ENCODE measurements around the gene S1PR3. TPM values are rescaled to one million over a fixed set of nuclear protein-coding genes. Genes with fewer than 3 reads are reported as not detected.

The S1PR3 gene
- total RNA-seq, 1 donor from 2014 or later, result 11.8 TPM

DNA sequence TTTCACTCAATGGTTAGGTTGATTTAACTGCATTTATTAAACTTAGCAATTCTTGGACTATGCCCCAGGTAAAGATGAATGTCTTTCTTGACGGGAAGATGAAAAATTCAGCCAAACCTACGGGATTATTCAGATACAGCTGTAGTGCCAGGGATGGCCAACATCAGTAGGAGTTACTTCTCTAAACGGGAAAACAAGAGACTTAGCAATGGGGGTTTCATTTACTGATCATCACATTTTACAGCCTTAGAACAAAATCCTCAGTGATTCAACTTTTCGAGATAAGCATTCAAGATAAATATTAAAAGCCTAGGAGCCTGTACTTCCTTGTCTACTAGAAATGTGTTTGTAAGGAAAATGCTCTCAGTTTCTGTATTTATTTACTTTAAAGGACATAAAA lies 46.1 kb downstream of the S1PR3 start:
- peak; percentile 89 for DNase-seq (ENCODE audit: low spot score)

DNA sequence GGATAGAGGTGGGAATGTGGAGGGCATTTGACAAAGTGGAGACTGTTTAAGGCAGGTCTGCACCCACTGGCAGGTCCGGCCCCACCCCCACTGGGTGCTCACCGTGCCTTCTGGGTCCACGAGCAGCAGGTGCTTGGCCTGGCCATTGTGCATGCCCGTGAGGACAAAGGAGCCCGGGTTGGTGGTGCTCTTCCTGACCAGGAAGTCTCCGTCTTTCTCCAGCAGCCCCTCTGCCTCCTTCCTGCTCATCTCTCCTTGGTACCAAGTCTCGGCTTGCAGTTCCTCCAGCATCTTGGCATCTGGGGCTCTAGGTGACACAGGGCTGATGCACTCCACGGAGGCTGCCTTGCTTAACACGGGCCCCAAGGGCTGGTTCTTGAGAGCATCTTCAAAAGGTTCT lies 46.6 kb downstream of the S1PR3 start:
- no peak for DNase-seq (ENCODE audit: low spot score)

DNA sequence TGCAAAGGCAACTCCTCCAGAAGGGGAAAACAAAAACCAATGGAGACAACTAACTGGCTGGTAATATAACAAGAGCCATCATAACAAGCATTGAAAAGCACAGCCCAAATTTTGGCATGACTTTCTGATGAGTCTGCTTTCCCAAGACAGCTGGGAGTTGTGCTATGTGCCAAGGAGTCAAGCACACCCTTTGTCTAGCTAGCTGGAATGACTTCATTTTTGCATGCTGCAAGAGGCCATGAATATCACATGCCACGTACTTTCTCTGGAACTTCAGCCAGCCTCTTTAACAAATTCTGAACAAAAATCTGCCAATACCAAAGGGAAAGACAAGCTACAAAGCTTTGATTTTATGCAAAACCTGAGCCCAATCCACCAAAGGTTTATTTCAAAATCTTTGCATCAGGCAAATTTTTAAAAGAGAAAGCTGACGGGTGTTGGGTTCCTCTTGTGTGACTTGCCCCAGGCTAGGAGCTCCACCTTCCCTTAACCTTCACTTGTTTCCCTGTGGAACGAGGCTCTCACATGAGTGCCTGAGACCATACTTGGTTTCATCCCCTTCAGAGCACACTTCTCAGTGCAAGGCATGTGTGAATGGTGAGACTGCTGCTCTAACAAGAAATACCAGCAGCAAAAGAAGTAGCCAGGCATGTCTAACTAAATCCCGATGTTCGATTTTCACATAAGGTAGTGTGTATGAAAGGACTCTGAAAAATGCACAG lies 47.3 kb downstream of the S1PR3 start:
- DNase-seq (ENCODE audit: low spot score), result peak; percentile 79

DNA sequence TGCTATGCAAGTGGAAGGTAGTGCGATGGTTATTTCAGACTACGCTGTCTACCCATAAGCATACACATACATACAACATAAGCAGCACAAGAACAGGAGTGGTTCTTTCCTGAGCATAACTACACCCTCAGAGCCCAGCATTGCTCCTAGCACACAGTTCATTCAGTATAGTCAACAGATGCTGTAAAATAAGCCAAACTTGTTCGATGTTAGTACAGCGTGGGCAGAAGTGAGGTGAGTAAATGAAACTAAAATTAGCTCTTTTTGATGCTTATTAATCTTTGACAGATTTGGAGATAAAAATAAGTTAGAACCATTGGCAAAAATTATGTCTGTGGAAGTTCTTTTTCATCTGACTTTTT lies 47.8 kb downstream of the S1PR3 start:
- DNase-seq (ENCODE audit: low spot score), result no peak

DNA sequence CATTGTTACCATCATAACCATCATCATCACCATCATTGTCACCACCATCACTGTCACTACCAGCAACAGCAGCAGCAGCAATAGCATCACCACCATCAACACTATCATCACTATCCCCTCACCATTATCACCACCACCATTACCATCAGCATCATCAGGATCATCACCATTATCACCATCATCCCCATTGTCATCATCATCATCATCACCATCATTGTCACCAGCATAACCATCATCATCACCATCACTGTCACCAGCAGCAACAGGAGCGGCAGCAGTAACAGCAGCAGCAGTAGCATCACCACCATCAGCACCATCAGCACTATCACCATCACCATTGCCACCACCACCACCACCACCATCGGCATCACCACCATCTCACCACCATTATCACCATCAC lies 48.4 kb downstream of the S1PR3 start:
- no peak for DNase-seq (ENCODE audit: low spot score)

DNA sequence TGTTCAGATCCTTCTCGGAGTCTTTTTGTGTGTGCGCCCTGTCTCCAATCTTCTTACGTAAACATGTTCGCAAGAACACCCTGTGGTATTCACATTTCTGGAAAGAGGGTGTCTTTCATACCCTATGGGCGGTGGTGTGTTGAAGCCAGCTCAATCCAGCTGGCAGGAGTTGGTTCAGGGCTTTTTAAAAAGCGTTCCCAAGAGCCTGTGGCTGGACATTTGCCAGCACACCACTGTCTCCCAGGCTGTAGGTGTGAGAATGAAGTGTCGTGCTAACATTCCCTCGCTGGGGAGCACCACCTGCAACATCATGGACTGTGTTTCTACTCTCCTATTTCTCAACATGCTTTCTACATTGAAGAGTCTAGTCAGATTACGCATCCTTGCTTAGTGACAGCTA lies 51.7 kb downstream of the S1PR3 start:
- DNase-seq (ENCODE audit: low spot score), result no peak

DNA sequence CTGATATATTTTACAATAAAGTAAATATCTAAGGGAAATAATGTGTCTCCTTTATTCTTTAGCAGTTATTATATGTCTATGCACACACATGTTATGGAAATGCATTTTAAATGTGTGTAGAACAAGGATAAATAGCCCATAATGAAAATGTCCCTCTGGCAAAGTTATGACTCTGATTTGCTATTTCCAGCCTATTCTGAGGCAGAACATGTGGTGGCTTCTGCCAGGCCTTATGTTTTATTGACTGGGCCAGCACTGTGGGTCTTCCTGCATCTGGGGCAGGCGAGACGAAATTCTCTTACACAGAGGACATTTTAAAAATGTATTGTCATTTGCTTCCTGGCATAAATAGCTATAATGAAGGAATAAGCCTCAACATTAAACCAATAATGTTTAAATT lies 52.8 kb downstream of the S1PR3 start:
- no peak for DNase-seq (ENCODE audit: low spot score)

DNA sequence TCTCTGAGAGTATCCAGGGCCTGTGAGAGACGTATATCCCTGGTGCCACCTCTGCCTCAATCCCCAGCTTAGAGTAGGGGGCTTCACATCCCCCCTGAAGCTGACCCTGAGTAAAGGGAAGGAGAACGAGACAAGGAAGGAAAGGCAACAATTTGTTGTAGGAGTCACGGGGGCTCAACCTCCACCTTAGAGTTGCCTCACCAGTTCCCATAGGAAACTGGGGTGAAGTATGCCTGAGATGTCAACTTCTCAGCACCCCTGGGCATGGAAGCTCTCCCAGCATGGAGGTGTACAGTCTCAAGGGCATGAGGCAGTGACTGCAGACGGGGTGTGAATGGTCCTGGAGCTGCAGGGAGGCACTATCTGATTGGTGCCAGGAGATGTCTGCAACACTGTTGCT lies 53.6 kb downstream of the S1PR3 start:
- DNase-seq (ENCODE audit: low spot score), result no peak

DNA sequence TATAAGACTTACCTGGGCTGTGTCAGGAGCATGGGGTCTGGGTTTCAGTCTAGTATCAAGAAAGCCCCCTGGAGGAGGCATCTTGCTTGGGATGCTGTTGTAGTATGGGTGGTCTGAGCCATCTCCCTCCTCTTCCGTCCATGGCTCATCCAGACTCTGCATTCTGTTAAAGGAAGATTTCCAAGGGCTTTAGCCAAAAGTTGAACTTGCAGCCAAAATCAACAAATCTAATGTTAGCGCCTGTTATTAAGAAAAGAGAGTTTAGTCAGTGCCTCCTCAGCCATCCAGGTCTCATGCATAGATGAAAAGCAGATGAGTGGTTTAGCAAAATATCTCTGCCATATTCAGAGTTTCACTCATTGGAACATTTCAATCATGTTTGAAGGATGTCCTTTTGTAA lies 55.6 kb downstream of the S1PR3 start:
- peak; percentile 81 for DNase-seq (ENCODE audit: low spot score)

DNA sequence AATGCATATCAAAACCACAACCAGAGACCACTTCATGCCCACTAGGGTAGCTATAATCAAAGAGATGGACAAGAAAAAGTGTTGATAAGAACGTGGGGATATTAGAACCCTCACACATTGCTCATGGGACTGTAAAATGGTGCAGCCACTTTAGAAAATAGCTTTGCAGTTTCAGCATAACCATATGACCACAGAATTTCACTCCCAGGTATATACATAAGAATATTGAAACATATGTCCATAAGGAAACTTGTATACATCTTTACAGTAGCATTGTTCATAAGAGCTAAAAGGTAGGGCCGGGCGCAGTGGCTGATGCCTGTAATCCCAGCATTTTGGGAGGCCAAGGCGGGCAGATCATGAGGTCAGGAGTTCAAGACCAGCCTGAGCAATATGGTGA lies 56.4 kb downstream of the S1PR3 start:
- DNase-seq (ENCODE audit: low spot score), result no peak

DNA sequence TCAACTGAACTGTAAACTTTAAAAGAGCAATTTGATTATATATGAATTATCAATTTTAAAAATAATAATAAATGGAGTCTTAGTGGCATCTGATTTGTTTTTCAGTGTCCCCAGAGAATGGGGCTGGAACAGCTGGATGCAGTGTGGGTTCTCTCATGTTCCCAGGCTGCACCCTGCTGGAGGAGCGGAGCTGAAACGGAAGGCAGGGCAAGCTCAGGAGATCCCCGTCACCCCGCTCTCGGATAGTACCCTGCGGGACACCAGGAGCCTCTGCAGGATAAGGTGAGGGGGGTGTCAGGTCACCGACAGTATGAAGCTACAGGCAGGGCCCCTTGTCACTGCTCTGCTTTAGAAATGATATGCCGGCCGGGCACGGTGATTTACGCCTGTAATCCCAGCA lies 57.3 kb downstream of the S1PR3 start:
- no peak for DNase-seq (ENCODE audit: low spot score)

DNA sequence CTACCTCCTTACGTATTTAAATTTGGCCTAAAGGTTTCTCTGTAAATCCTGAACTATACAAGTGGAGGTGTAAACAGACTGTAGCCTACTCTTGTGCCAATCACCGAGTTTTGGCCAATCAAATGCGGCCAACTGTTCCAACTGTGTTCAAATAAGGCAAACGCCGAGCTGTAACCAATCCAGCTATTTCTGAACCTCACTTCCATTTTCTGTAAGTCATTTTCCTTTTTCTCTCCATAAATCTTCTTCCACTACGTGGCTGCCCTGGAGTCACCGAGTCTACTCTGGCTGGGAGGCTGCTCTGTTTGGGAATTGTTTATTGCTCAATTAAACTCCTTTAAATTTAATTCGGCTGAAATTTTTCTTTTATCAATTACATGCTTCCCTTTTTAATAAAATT lies 58.4 kb downstream of the S1PR3 start:
- DNase-seq (ENCODE audit: low spot score), result no peak

DNA sequence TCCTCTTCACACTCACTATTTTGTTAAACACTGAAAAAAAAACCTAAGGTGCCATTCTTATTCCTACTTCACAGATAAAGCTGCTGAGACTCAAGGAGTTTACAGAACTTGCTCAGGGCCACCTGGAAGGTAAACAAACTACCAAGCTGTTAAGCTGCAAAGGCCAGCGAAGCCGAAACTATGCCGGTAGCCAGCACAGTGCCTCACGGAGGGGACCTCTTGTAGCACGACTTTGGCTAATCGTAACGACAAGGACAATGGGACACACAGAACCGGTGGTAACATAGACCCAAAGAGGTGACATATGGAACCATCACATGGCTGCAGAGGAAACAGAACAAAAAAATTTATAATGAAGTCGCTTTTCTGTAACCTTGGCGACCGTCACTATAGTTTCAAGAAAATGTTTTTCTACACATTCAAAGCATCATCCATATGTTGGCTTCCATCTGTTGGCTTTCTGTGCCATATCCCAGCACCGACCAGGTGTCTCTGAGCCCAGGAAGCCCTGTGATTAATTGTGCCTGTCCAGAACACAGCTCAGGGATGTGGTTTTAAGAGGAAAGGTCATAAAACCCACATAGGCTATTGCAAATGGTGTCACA lies 60.3 kb downstream of the S1PR3 start:
- DNase-seq (ENCODE audit: low spot score), result no peak

DNA sequence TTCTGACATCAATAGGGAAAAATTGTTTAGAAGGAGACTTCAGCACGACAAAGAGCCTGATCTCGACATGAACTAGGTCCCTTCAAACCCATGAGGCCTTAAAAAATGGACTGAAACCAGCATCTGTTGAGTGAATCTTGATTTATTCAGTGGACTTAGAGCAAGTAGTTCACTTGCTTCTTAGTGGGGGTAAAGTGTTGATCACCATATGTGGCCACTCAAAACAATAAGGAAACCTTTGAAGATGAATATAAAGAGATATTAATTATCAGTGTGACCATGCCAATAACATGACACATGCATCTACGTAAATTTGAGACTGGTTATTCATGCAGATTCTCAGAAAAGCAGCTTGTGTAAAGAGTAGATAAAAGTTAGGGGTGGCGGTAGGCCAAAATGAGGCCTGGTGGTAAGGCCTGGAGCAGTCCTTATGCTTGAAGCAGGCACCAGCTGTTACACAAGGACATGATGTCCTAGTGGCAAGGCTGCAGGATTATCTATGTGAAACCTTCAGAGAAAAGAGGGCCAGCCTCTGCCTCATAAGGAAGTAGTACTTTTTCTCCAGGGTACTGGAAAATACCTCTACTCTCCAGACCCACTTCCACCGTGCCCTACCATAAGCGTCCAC lies 61.3 kb downstream of the S1PR3 start:
- peak; percentile 52 for DNase-seq (ENCODE audit: low spot score)

DNA sequence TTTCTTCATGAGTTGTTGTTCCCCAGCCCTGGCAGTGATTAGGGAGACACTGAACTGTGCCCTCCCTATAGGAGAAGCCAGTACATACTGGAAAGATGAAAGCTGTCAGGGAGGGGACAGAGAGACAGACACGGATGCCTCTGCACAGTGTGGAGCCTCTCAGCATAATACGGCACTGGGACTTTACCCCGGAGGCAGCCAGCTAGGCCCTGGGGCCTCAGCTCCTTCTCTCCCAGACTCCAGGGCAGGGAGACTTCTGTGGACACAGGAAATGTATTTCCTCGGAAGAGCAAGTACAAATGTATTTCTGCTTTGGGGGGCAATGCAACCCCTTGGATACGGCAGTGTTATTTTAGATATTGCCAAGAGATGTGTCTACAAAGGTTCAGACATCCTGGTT lies 62.0 kb downstream of the S1PR3 start:
- no peak for DNase-seq (ENCODE audit: low spot score)

Other genes starting within 250 kb of the S1PR3 start
- 3.1 TPM for gene SHC3, start 187.3 kb downstream of the S1PR3 start, total RNA-seq (ENCODE audit: insufficient read depth, low replicate concordance)